NCI-H128 (cell line): ENCODE data around the gene AGBL4.
"Not testable (repeated sequence)": the region's sequence is repeated elsewhere in the genome, so short reads cannot be mapped to it uniquely, and the experiment has no call there.

Source experiments
- DNase-seq: peaks from one replicate; lab custom pipeline; 2025; ENCODE audit not compliant: unreplicated experiment; lab: John Stamatoyannopoulos, UW

The AGBL4 gene

DNA sequence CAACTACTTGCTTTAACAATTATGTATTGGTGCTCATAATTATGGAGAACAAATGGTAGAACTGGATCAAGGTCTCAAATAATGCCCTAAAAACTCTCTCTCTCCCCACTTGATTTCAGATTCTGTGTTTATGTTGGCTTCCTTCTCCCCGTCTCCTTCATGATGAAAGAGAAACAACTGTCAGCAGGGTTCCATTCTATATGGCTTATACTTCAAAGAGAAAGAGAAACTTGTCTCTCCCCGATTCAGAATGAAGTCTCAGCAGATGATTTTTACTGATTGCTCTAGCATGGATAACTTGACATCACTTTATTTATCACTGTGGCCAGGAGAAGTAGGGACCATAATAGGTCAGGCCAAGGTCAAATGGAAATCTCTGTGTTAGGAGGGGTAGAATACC, 575.6 kb downstream of the AGBL4 start:
- no peak for DNase-seq

DNA sequence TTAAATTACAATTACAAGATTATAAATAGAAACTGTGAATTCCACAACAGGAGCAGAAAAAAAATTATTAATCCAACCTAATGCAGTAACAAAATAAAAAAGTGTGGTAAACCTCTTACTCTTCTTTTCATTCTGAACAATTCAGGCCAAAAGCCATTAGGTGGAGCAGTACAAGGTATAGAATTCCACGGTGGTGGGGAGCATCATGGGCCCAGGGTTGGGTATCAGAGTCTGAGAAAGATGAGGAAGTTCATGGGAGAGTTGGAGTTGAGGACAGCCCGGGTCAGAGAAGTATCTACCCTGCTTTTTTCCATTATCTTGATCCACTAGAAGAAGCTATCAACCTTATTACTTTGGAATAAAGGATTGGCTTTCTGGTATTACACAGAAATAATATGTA, 586.9 kb downstream of the AGBL4 start:
- DNase-seq = no peak

DNA sequence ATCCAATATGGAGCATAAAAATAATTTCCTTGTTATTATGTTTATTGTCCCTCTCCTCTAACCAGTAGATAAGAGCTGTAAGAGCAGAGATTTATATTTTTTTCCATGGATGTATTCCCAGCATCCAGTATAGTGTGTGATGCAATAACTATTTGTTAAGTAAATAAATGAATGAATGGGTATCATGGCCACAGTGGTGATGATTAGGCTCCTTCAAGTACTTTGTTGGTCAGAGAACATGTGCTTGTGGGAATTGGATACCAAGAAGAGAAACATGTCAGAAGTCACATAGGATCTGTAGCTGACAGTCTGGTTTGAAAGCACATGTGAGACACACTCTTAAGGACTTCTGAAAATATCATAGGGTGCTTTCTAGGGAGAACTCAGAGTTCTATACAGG, 588.5 kb downstream of the AGBL4 start:
- DNase-seq = no peak

- DNase-seq = no peak
These were observed 599.0 kb downstream of the AGBL4 start for GRCh38 chr1:49424782-49425181.

DNA sequence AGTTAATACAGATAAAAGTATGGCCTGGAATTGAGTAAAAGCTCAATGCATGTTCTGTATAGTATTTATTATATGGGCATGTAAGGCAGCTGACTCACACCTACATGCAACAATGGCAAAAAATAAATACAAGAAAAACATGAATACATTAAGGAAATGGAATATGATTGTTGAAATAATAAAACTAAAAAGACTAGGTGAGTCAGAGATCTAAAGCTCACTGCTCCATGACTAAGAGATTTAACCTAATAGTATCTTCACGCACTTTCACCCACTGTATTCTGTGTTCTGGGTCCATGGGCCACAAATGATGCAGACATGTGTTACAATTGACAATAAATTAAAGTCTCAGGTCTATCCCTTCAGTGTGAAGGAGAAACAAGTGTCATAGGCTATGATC, 607.0 kb downstream of the AGBL4 start:
- no peak for DNase-seq

GRCh38 chr1:49408346-49408745, 615.4 kb downstream of the AGBL4 start:
- DNase-seq = no peak

- DNase-seq = no peak
These were observed 626.7 kb downstream of the AGBL4 start for GRCh38 chr1:49397086-49397485.

GRCh38 chr1:49394200-49394599, 629.6 kb downstream of the AGBL4 start:
- no peak for DNase-seq

- DNase-seq = no peak
These were observed 634.1 kb downstream of the AGBL4 start for GRCh38 chr1:49389699-49390098.

DNA sequence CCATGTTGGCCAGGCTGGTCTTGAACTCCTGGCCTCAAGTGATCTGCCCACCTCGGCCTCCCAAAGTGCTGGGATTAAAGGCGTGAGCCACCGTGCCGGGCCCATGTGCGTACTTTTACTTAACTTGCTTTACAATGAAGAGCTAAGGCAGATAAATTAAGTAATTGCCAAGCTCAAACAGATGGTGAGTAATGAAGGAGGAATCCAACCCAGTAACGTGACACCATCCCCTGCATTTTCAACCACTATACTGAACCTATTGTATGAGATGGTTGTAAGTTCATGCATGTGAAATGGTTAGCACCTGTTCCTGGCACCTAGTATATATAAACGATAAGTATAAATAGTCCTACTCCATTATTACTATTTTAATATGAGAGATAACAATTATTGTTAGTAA, 659.1 kb downstream of the AGBL4 start:
- no peak for DNase-seq

DNA sequence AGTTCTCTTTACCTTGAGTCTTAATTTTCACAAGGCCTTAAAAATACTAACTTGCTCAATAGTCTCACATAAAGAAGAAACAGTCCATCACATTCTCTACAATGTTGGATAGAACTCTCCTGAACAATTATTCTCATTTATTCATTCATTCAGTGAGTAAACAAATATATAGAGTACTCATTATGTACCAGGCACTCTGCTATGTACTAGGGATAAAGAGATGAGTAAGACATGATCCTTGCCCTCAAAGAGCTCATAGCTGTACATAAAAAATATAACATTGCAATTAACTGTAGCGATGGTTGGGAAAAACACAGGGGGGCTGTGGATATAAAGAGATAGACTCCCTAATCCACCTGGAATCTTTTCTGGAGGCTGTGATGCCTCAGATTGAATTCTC, 660.1 kb downstream of the AGBL4 start:
- no peak for DNase-seq

- no peak for DNase-seq
These were observed 665.7 kb downstream of the AGBL4 start for GRCh38 chr1:49358036-49358435.

GRCh38 chr1:49356594-49356993, 667.2 kb downstream of the AGBL4 start:
- DNase-seq = no peak

DNA sequence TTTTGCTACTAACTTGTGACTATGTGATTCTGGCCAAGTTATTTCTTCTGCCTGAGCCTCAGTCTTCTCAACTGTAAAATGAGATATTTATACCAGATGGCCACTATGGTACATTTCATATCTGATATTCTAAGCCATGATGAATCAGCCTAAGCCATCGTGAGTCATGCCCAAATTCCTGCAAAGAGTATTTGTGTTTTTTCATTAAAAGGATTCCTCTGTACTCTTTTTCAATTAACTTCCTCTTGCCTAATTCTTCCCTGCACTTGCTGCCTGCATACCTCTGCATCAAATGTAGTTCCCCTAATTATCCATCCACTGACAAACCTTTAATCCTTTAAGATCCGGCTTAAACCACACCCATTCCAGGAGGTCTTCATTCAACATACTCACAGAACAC, 672.0 kb downstream of the AGBL4 start:
- no peak for DNase-seq

DNA sequence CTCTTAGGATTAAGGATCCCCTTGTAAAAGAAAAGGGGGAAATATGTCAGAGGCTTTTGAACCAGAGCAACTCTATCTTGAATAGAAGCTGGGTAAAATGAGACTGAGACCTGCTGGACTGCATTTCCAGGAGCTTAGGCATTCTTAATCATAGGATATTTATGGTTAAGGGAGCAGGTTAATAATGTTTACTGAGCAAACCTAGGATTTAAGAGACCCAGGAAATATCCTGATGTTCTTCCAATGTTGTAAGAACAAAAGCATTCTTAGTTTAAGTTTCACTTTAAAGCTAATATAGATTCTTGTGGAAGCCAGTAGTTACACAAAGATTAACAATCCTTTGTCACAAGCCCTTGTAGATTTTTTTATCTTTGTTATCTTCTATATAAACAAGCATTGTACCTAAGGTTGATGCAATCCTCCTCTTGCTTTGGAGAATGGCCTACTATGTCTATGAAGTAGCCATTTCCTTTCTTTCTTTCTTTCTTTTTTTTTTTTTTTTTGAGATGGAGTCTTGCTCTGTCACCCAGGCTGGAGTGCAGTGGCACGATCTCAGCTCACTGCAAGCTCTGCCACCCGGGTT, 676.9 kb downstream of the AGBL4 start:
- no peak for DNase-seq

DNA sequence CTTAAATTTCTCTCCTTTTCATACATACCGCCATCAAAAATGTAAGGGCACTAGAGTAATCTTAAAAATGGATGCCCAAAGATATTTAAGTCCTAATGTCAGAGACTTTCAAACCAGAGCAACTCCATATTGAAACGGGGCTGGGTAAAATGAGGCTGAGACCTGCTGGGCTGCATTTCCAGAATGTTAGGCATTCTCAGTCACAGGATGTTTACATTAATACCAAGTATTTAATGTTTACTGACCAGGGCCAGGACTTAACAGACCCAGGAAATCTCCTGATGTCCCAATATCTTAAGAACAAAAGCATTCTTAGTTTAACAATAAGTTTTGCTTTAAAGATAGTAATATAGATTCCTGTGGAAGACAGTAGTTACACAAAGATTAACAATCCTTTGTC, 683.2 kb downstream of the AGBL4 start:
- no peak for DNase-seq

GRCh38 chr1:49339043-49339442, 684.7 kb downstream of the AGBL4 start:
- no peak for DNase-seq

DNA sequence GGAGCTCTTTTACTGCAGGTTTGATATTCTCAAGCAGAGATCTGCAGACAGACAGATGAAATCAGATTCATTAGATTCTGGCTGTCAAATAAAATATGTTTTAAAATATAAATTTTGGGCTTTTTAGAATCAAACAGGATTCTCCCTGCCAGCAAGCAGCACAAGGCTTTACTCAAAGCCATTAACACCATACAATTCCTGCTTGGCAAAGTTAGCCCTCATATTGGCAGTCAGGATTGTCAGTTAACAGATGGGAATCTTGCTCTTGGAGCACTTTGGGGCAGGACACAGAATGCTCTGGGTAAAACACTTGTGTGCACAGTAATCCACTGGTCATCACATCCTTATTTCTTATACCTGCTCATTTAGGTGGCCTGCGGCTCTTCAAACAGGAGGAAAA, 686.5 kb downstream of the AGBL4 start:
- DNase-seq = no peak

DNA sequence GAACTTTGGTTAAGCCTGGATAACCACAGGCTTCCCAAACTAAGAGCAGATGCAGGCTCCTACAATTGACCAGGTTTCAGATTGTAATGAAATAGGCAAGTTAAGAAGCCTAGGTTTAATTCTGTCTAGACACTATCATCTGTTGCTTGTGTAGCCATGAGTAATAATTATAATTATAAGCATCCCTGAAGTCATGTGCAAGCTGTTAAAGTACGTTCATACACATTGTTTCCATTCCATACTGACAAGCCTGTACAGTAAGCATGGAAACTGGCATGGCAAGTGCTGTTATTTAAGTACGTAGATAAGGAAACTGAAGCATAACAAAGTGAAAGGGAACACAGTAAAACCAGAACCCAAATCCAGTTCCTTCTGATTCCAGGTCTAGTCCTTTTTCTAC, 689.8 kb downstream of the AGBL4 start:
- no peak for DNase-seq

GRCh38 chr1:49331066-49331852, 692.5 kb downstream of the AGBL4 start:
- DNase-seq = no peak

DNA sequence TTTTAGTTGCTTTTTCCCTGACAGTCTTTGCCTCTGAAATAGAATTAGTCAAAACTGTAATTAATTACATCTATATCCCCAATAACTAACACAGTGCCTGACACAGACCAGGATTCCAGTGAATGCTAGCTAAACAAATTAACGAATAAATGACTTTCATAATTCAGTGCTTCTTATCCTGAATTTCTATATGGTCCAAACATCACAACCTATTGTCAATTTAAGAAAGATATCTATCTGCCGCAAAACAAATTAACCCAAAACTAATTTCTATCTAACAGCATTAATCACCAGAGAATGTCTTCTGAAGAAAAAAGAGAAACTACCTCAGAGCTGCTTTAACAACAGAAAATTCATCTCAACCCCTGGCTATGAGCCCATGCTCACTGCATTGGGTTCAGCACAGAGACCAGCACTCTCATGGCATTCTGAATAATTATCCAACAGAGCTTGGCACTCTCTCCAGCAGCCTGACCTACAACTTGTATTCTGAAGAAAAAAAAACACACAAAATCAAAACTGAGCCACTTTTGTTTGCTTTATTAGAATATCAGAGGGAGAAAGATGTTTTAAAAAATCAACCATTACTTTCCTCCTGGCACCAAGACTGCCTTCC, 699.7 kb downstream of the AGBL4 start:
- DNase-seq = no peak

DNA sequence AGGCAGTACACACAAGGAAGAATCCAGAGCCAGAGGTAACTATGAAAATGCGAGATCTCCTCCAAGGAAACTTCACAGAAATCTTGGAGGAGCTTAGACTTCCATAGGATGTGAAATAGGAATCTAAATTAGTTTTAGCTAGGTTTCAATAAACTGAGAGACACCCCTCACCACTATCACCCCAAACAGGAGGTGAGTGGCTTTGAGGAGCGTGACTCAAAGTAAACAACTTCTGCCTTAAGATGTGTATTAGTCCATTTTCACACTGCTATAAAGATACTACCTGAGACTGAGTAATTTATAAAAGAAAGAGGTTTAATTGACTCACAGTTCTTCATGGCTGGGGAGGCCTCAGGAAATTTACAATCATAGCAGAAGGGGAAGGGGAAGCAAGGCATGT, 703.3 kb downstream of the AGBL4 start:
- DNase-seq = not testable (repeated sequence)
